WTC11 (cell line): ENCODE data around the gene IL1RAPL1. TPM values are rescaled to one million over a fixed set of nuclear protein-coding genes. Genes with fewer than 3 reads are reported as not detected.

Source experiments
- ATAC-seq: fragments of 200-7000 bp; cut with Tn5 transposase; 2 replicates; pipeline ENCODE4 v1.10.0; 2021; ENCODE audit warnings: mild to moderate bottlenecking, moderate library complexity
- CTCF ChIA-PET: fragments of 300-600 bp; sonication (Branson Sonifier 250); formaldehyde crosslinking; loops from one replicate; lab custom pipeline; 2021; ENCODE audit warnings: antibody characterized with exemption; lab: Charles Lee
- POLR2A ChIA-PET: fragments of 350-600 bp; sonication (Branson Sonifier 250); formaldehyde crosslinking; loops from one replicate; lab custom pipeline; 2021; ENCODE audit warnings: antibody characterized with exemption; lab: Charles Lee
- DNase-seq: peaks from one replicate; pipeline ENCODE4 v3.0.0; 2021; ENCODE audit warnings: low spot score
- H3K27ac Mint-ChIP-seq: 2 replicates; pipeline ENCODE4 v1.8.0; 2021; ENCODE audit warnings: mixed read lengths
- H3K27me3 Mint-ChIP-seq: 2 replicates; pipeline ENCODE4 v1.8.0; 2021; ENCODE audit warnings: low read depth, mild to moderate bottlenecking, moderate library complexity, mixed read lengths
- H3K36me3 Mint-ChIP-seq: 2 replicates; pipeline ENCODE4 v1.8.0; 2021; ENCODE audit warnings: mixed read lengths
- H3K4me1 Mint-ChIP-seq: 2 replicates; pipeline ENCODE4 v1.8.0; 2022; ENCODE audit warnings: mixed read lengths
- H3K4me3 Mint-ChIP-seq: 2 replicates; pipeline ENCODE4 v1.8.0; 2021; ENCODE audit warnings: mild to moderate bottlenecking, moderate library complexity, mixed read lengths
- H3K9me3 Mint-ChIP-seq: 2 replicates; pipeline ENCODE4 v1.8.0; 2021; ENCODE audit warnings: mixed read lengths
- AR ChIP-seq: fragments of 250-450 bp; sonication (Bioruptor Pico); IDR thresholded peaks from 2 replicates; pipeline ENCODE4 v1.9.0; 2021; ENCODE audit warnings: mild to moderate bottlenecking
- ARID4B ChIP-seq: sonication (generic); formaldehyde crosslinking; IDR thresholded peaks from 2 replicates; pipeline ENCODE4 v1.8.0; 2023; ENCODE audit warnings: missing genetic modification reagents, mild to moderate bottlenecking, borderline replicate concordance
- ATF6 ChIP-seq: sonication (generic); formaldehyde crosslinking; IDR thresholded peaks from 2 replicates; pipeline ENCODE4 v1.8.1; 2023; ENCODE audit warnings: mild to moderate bottlenecking, missing genetic modification reagents
- CREM ChIP-seq: sonication (generic); formaldehyde crosslinking; IDR thresholded peaks from 2 replicates; pipeline ENCODE4 v1.8.1; 2022; ENCODE audit warnings: mild to moderate bottlenecking, missing genetic modification reagents, moderate library complexity
- ELF4 ChIP-seq: sonication (generic); formaldehyde crosslinking; IDR thresholded peaks from 2 replicates; pipeline ENCODE4 v1.8.1; 2022; ENCODE audit warnings: low read depth, mild to moderate bottlenecking, moderate library complexity, missing genetic modification reagents
- ETV6 ChIP-seq: sonication (generic); formaldehyde crosslinking; IDR thresholded peaks from 2 replicates; pipeline ENCODE4 v1.8.1; 2022; ENCODE audit warnings: mild to moderate bottlenecking, missing genetic modification reagents
- HMGA2 ChIP-seq: fragments of 250-450 bp; sonication (Bioruptor Pico); IDR thresholded peaks from 2 replicates; pipeline ENCODE4 v1.4.0; 2021; ENCODE audit warnings: mild to moderate bottlenecking, moderate library complexity
- IRF1 ChIP-seq: sonication (generic); formaldehyde crosslinking; IDR thresholded peaks from 2 replicates; pipeline ENCODE4 v1.8.0; 2023; ENCODE audit warnings: missing genetic modification reagents
- KAT7 ChIP-seq: sonication (generic); formaldehyde crosslinking; IDR thresholded peaks from 2 replicates; pipeline ENCODE4 v1.8.1; 2023; ENCODE audit warnings: missing genetic modification reagents, mild to moderate bottlenecking, borderline replicate concordance
- MLX ChIP-seq: sonication (generic); formaldehyde crosslinking; IDR thresholded peaks from 2 replicates; pipeline ENCODE4 v1.8.1; 2023; ENCODE audit warnings: mild to moderate bottlenecking, missing genetic modification reagents, moderate library complexity
- NR3C1 ChIP-seq: sonication (generic); formaldehyde crosslinking; conservative IDR thresholded peaks from 2 replicates; pipeline ENCODE4 v1.8.1; 2023; ENCODE audit warnings: low read depth, mild to moderate bottlenecking, missing genetic modification reagents
- SOX15 ChIP-seq: fragments of 250-450 bp; sonication (Bioruptor Pico); IDR thresholded peaks from 2 replicates; pipeline ENCODE4 v1.9.0; 2021; ENCODE audit warnings: mild to moderate bottlenecking
- TEAD4 ChIP-seq: sonication (generic); formaldehyde crosslinking; IDR thresholded peaks from 2 replicates; pipeline ENCODE4 v1.8.0; 2022; ENCODE audit warnings: mild to moderate bottlenecking, missing genetic modification reagents
- ZNF317 ChIP-seq: sonication (generic); formaldehyde crosslinking; IDR thresholded peaks from 2 replicates; pipeline ENCODE4 v1.8.1; 2023; ENCODE audit warnings: low read depth, mild to moderate bottlenecking, moderate library complexity, missing genetic modification reagents, borderline replicate concordance
- ZNF396 ChIP-seq: fragments of 250-450 bp; sonication (Bioruptor Pico); IDR thresholded peaks from 2 replicates; pipeline ENCODE4 v1.8.0; 2021; ENCODE audit warnings: mild to moderate bottlenecking, moderate library complexity, borderline replicate concordance
- ZNF416 ChIP-seq: fragments of 250-450 bp; sonication (Bioruptor Pico); IDR thresholded peaks from 2 replicates; pipeline ENCODE4 v1.9.0; 2021; ENCODE audit warnings: mild to moderate bottlenecking, inconsistent platforms
- ZNF512 ChIP-seq: sonication (generic); formaldehyde crosslinking; IDR thresholded peaks from 2 replicates; pipeline ENCODE4 v1.8.1; 2022; ENCODE audit warnings: missing genetic modification reagents, borderline replicate concordance
- total RNA-seq: library from RNA; stranded (reverse); gene quantifications from 3 replicates; pipeline ENCODE4 v1.2.3, GENCODE V29; 2021
- TF ChIP-seq, protein P1 (sequence below): sonication (generic); formaldehyde crosslinking; IDR thresholded peaks from 2 replicates; pipeline ENCODE4 v1.8.1; 2023; ENCODE audit warnings: mild to moderate bottlenecking, missing genetic modification reagents
- TF ChIP-seq, protein P2 (sequence below): fragments of 250-450 bp; sonication (Bioruptor Pico); conservative IDR thresholded peaks from 2 replicates; pipeline ENCODE4 v1.9.0; 2021; ENCODE audit warnings: mild to moderate bottlenecking

The IL1RAPL1 gene
- total RNA-seq, 1 experiment from 2014 or later = 0.13 TPM

DNA sequence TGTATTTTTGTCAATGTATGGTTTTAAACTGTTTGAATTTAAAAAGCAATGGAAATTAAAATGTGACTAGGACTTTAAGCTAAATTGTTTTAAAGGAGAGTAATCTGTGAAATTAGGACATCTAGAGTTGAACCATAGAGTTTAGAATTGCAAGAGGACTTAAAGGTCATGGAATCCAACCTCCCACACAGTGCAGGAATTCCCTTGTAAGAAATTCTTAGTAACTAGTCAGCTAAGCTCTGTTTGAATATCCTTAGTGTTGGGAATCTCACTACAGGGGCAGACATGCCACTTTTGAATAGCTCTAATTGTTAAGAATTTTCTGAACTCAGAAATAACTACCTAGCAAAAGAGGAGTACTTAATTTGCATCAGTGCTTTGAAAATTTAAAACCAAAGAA, 292.9 kb downstream of the IL1RAPL1 start:
- H3K27me3 Mint-ChIP-seq = no peaks in the 10 kb centered on the region
- ATAC-seq (no peak), DNase-seq (no peak)
- peaks cover 5% of the 10 kb centered on the region for H3K36me3 Mint-ChIP-seq
- CTCF ChIA-PET = no interaction called here
- TF ChIP-seq ZNF416 (CRISPR knock-in tag) = no peak
- TF ChIP-seq ZNF396 (CRISPR knock-in tag) = no peak
- no peak for TF ChIP-seq SOX15 (CRISPR knock-in tag)
- no peak for TF ChIP-seq HMGA2 (CRISPR knock-in tag)
- POLR2A ChIA-PET = interaction anchor here (0.8 kb wide), 1 partner anchor 32 kb away, joined by 3 read pairs; no protein-coding TSS in a partner anchor
- H3K4me3 Mint-ChIP-seq = no peak overlapping the region
- no peaks in the 10 kb centered on the region; the same call in 1 of the 2 replicates for H3K4me1 Mint-ChIP-seq
- H3K27ac Mint-ChIP-seq = no peak overlapping the region
- peaks cover 9% of the 10 kb centered on the region for H3K9me3 Mint-ChIP-seq

- Mint-ChIP-seq H3K4me3 (no peak overlapping the region), H3K9me3 (peaks cover 9% of the 10 kb centered on the region), H3K27ac (no peak overlapping the region), H3K27me3 (no peaks in the 10 kb centered on the region), H3K4me1 (no peaks in the 10 kb centered on the region; the same call in 1 of the 2 replicates), H3K36me3 (peaks cover 5% of the 10 kb centered on the region)
- ATAC-seq (no peak), DNase-seq (no peak)
- ChIA-PET POLR2A (no interaction called here), CTCF (no interaction called here)
- TF ChIP-seq AR = no peak
- TF ChIP-seq, protein P1, sequence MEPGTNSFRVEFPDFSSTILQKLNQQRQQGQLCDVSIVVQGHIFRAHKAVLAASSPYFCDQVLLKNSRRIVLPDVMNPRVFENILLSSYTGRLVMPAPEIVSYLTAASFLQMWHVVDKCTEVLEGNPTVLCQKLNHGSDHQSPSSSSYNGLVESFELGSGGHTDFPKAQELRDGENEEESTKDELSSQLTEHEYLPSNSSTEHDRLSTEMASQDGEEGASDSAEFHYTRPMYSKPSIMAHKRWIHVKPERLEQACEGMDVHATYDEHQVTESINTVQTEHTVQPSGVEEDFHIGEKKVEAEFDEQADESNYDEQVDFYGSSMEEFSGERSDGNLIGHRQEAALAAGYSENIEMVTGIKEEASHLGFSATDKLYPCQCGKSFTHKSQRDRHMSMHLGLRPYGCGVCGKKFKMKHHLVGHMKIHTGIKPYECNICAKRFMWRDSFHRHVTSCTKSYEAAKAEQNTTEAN = no peak
- TF ChIP-seq ATF6 (CRISPR knock-in tag) = no peak
- TF ChIP-seq IRF1 (CRISPR knock-in tag) = no peak
- TF ChIP-seq TEAD4 (CRISPR knock-in tag) = no peak
- TF ChIP-seq ZNF317 (CRISPR knock-in tag) = no peak
- TF ChIP-seq, protein P2, sequence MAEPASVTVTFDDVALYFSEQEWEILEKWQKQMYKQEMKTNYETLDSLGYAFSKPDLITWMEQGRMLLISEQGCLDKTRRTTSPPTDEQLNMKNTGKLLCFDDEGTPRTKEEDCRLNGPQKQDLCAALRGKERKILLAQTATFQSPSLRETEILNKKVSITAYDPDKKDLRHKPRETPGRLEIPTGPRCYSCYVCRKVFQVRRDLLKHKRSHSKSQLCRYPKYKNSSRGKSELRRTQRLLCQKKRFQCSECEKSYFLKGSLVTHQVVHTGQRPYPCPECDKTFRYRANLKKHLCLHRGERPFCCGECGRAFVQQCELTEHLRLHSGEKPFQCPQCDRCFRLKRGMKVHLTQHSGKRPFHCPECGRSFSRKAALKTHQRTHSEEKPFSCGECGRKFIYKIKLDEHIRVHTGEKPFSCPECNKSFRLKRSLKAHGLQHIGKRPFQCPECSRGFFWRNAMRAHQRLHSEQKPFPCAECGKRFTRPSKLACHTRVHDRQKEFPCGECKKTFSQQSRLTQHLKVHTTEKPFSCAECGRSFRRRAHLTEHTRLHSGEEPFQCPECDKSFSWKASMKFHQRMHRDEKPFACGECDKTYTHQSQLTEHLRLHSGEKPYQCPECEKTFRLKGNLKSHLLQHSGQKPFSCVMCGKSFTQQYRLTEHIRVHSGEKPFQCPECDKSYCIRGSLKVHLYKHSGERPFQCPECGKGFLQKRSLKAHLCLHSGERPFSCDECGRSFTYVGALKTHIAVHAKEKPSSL = no peak
- no peak for TF ChIP-seq ARID4B (CRISPR knock-in tag)
- TF ChIP-seq CREM = no peak
- TF ChIP-seq NR3C1 (CRISPR knock-in tag) = no peak
- TF ChIP-seq MLX (CRISPR knock-in tag) = no peak
- no peak for TF ChIP-seq ELF4 (CRISPR knock-in tag)
- no peak for TF ChIP-seq ETV6 (CRISPR knock-in tag)
- no peak for TF ChIP-seq ZNF512 (CRISPR knock-in tag)
- TF ChIP-seq KAT7 (CRISPR knock-in tag) = no peak
Measured at GRCh38 chrX:28884823-28885222, 297.6 kb downstream of the IL1RAPL1 start.
